DLD1 (cell line): ENCODE measurements around the gene LRP6.

ENCODE experiments used
- in situ Hi-C: cut with HindIII; loops from 2 replicates; pipeline ENCODE4 v1.10.0; 2017; ENCODE audit warnings: low sequenced_read_pairs

Gene LRP6

GRCh38 chr12:12216349-12217017, 50.4 kb downstream of the LRP6 start:
- in situ Hi-C loops: no loop called here

DNA sequence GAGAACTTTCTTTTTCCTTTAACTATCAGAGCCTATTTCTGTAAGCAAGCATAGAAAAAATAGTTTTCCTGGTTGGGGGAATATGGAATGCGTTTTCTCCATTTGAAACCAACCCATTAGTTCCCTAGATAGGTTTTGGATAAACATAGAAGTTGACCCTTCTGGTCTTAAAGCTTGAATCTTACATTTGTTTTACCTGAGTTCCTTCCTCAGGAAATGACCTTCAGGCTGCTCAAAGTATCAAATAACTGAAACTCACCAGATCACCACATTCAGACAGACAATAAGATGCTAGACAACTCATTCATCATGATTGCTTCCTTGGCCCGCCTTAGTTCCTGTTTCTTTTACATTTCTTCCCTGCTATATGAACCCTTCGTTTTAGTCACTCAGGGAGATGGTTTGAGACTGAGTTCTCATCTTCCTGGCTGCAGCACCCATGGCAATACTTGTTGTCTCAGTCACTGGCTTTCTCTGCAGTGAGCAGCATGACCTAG, 52.2 kb downstream of the LRP6 start:
- in situ Hi-C loops: no loop called here

DNA sequence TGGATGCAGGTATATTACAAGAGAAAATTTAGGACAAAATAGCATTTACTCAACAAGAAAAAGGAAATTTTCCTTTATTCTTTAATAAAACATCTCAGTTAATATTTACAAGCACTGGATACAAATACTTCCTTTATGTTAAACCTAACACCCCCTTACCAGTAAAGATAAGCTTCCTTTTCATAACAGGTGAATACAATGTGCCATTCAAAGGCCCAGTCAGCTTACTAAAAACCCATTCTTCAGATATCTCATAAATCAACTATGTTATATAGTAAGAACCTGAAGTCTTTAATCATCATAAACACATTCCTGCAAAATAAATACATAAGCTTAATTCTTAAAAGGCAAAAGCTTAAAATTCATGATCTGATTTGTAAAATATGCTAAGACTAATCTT, 52.6 kb downstream of the LRP6 start:
- in situ Hi-C loops: no loop called here

- in situ Hi-C loops: no loop called here
Observed at GRCh38 chr12:12212769-12213168, 54.1 kb downstream of the LRP6 start.

DNA sequence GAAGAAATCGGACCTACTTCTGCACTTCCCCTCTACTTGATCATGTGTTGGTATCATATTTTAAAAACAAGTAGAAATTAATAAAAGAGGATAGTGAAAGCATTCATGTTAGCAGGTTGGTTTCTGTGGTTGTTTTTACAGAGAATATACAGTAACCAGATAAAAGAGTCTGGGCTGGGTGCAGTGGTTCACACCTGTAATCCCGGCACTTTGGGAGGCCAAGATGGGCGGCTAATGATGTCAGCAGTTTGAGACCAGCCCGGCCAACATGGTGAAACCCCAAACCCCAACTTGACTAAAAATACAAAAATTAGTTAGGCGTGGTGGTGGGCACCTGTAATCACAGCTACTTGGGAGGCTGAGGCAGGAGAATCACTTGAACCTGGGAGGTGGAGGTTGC, 55.9 kb downstream of the LRP6 start:
- in situ Hi-C loops: no loop called here

GRCh38 chr12:12210416-12210815, 56.4 kb downstream of the LRP6 start:
- in situ Hi-C loops: no loop called here

DNA sequence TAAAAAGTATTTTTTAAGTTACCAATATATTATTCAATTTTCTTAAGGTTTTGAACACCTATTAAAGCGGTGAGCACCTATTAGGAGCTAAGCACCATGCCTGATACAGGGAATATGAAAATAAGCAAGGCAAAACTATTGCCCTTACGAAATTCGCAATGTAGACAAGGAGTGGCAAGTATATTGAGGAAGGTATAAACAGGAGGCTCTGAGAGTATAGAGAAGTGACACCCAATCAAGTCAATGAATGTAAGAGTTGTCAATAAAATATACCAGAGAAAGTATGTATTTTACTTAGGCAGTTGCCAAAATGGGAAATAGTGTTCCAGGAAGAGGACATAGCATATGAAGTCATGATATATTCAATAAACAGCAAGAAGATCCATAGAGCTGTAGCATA, 57.2 kb downstream of the LRP6 start:
- in situ Hi-C loops: no loop called here

DNA sequence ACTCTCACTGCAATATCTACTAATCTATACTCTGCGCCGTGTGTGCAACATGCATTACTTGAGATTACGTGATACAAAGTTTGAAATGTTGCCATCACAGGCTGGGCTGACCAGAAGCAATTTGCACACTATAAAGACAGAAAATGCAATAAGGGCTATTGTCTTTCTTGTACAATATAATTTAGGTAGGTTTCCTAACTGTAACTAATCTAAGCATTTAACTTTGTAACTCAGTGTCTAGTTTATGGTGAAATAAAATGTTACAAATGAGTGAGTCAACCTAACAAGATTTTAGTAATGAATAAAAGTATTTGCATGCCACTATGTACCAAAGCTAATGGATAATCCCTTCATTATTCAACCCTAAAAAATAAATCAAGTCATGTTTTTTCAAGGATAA, 57.8 kb downstream of the LRP6 start:
- in situ Hi-C loops: no loop called here

- in situ Hi-C loops: no loop called here
Observed at GRCh38 chr12:12207746-12208145, 59.1 kb downstream of the LRP6 start.

GRCh38 chr12:12206776-12207388, 60.0 kb downstream of the LRP6 start:
- in situ Hi-C loops: no loop called here

- in situ Hi-C loops: no loop called here
Observed at GRCh38 chr12:12202747-12203146, 64.1 kb downstream of the LRP6 start.

GRCh38 chr12:12202105-12202504, 64.7 kb downstream of the LRP6 start:
- in situ Hi-C loops: no loop called here

DNA sequence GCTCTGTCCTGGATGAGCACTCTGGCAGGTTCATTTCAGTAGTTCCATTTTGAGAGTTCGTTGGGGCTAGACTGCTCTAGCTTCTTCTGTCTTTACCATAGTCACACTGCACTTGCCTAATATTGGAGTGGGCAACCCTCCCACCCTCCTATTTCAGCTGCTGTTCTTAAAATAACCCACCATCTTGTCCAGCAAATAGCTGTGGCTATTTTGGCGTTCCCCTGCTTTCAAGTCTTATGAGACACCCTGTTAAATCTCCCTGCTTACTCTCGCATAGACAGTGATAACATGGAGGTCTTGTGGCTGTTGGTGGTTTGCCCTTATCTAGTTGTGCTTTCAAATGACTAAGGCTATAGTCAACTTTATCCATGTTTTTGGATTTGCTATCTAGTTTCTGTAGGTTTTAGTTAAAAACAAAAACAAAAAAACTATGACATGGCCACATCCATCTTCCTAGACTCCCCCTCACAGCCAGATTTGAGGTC, 65.5 kb downstream of the LRP6 start:
- in situ Hi-C loops: no loop called here

DNA sequence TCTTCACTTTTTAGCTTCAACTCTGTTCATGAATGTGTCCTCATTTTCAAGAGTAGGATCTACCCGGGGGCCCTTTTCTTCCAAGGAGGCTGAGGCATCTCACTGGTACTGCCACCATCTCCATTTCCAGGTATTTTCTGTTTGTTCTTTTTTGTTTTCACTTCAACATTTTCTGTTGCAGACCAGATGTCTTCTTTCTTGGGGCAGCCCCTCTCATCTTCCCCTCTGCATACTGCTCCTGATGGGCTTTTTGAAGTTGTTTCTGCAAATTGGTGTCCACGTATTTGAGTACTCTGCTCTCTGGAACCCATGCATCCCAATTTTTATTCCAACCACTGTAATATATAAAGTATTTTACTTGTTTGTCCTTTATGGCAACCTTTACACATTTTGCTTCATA, 66.5 kb downstream of the LRP6 start:
- in situ Hi-C loops: no loop called here

- in situ Hi-C loops: no loop called here
Observed at GRCh38 chr12:12198124-12198523, 68.7 kb downstream of the LRP6 start.

DNA sequence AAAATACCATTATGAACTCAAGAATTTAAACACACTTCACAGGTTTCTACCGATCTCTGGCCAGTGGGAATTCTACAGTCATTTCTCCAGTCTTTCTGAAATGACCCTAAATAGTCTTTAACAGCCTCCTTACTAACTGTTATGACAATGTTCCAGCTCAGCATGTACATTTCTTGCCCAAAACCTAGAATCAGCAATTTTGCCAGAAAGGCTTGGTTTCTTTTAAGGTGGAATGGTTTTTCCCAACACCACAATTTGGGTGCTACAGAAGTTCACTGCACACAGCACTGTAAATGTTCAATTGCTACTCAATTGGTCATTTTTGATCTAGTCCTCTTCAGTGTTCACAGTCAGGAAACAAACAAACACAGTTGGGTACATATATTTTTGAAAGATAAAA, 69.7 kb downstream of the LRP6 start:
- in situ Hi-C loops: no loop called here

DNA sequence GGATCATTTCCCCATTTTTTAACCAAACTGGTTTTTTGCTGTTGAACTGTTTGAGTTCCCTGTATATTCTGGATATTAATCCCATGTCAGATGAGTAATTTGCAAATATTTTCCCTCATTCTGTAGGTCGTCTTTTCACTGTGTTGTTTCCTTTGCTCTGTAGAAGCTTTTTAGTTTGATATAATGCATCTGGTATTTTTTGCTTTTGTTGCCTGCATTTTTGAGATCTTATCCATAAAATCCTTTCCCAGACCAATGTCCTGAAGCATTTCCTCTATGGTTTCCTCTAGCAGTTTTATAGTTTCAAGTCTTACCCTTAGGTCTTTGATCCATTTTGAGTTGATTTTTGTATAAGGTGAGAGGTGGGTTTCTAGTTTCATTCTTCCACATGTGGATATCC, 71.3 kb downstream of the LRP6 start:
- in situ Hi-C loops: no loop called here

DNA sequence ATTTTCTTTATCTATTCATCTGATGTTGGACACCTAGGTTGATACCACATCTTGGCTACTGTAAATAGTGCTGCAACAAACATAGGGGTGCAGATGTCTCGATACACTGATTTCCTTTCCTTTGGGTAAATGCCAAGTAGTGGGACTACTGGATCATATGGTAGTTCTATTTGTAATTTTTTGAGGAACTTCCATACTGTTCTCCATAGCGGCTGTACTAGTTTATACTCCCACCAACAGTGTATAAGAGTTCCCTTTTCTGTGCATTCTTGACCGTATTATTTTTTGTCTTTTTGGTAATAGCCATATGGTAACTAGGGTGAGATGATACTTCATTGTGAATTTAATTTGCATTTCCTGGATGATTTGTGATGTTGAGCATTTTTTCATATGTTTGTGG, 71.8 kb downstream of the LRP6 start:
- in situ Hi-C loops: no loop called here

- in situ Hi-C loops: no loop called here
Observed at GRCh38 chr12:12194206-12194605, 72.6 kb downstream of the LRP6 start.

DNA sequence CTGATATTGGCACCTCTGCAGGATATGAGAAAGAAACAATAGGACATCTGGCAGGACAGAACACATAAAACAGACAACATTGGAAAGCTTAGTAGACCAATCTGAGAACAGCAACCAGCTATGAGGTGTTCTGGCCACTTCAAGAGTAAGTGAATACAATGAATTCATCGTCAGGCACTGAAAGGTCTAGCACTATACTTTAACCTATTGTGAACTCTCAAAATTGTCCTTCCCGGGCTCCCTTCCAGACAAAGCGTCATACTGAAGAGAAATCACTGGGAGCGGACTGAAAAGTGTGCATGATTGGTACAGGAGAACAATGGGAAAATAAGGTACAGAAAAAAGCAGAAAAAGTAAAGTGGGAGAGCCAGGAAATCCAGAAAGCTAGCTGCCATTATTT, 75.8 kb downstream of the LRP6 start:
- in situ Hi-C loops: no loop called here

- in situ Hi-C loops: no loop called here
Observed at GRCh38 chr12:12190087-12190809, 76.6 kb downstream of the LRP6 start.

DNA sequence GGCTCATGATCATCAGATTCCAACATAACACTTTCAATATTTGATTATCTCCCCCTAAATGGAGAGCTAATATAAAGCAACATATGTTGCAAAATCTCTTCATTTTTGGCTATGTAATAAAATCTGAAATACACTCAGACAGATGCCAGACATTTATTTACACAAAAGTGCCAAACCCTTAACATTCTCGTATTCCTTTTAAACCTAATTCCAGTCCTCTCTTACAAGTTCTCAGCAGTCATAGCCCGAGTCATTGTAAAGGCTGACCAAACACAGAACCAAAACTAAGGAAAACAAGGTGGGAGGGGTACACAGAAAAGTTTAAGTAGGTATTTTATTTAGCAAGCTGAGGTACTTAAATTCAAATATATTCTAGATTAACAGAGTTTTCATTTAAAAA, 81.4 kb downstream of the LRP6 start:
- in situ Hi-C loops: no loop called here
